Esophagus muscularis mucosa (tissue), 4 donors: Measurements from ENCODE around the gene ETV6.
A peak's percentile ranks its signal among the peaks of the same experiment; 100 is the strongest.

Experiments used
- CTCF ChIP-seq, 3 experiments: fragments of 200-600 bp in 2 of 3; fragments of 450-650 bp in 1 of 3; sonication (generic) in 2 of 3; IDR thresholded peaks; one replicate each; pipeline ENCODE4 v1.5.1; 2017 to 2019; ENCODE audit warnings: antibody characterized with exemption in 3 of 3, mild to moderate bottlenecking in 2 of 3, moderate library complexity in 1 of 3
- EP300 ChIP-seq: sonication (generic); formaldehyde crosslinking; IDR thresholded peaks from one replicate; pipeline ENCODE4 v1.6.1; 2017; ENCODE audit warnings: antibody characterized with exemption
- POLR2AphosphoS5 ChIP-seq, 2 donors: sonication (generic); formaldehyde crosslinking; IDR thresholded peaks; one replicate each; pipeline ENCODE4 v1.6.1; 2017; ENCODE audit warnings: antibody characterized with exemption in 2 of 2

DNA sequence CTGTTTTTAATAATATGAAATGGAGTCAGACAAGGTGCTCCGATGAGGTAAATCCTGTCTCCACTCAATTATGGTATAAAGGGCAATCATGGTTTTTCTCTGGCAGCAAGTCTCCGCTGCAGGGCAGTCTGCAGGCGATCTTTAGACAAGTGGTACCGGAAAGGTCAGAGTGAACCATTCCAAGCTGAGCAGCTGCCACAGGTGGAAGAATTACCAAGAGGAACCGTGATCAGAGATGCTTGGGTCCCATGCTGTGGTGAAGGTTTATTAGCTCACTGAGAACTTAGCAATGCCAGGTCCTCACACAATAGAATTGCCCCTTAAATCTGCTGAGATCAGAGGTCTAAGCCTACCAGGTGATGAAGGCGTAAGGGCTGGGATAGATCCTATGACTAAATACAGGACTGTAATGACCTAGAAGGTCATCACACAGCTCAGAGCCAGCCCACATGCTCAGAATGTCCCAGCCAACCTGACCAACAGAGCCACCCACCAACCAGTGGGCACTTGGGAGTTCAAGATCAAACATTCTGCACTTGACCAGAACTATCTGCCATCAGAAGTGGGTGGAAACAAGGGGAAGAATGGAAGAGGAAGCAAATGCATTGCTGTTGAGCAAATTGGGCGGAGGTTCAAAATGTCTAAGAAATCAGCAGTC, 246.1 kb downstream of the ETV6 start:
- TF ChIP-seq POLR2AphosphoS5 (IDR thresholded peaks at IDR 0.05) (peak in 1 of 2 donors; percentile 5), EP300 (no peak), CTCF (IDR thresholded peaks at IDR 0.05) (no peak)
